ENCODE measurements around the gene FRS2.

Gene FRS2

GRCh38 chr12:69502345-69503081, 32.3 kb downstream of the FRS2 start:
- no peak for DNase-seq

DNA sequence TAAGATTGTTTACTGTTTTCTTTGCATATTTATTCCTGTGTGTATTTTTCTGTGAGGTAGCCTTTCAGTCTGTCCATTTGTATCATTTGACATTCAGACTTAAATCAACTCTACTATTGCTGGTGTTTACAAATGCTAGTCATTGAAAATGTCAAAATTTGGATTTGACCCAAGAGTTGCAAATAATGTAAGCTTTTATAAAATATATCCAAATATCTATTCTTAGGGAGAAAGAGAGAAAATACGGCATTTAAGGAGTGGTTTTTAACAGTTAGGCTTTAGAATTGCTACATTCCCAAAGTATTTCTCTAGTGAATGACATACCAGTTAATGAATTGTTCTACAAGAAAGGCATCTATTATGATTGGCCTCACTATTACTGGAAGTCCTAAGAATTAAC, 37.9 kb downstream of the FRS2 start:
- no peak for DNase-seq

GRCh38 chr12:69508621-69509020, 38.4 kb downstream of the FRS2 start:
- no peak for DNase-seq

- no peak for DNase-seq
Observed at GRCh38 chr12:69509308-69509736, 39.1 kb downstream of the FRS2 start.

DNA sequence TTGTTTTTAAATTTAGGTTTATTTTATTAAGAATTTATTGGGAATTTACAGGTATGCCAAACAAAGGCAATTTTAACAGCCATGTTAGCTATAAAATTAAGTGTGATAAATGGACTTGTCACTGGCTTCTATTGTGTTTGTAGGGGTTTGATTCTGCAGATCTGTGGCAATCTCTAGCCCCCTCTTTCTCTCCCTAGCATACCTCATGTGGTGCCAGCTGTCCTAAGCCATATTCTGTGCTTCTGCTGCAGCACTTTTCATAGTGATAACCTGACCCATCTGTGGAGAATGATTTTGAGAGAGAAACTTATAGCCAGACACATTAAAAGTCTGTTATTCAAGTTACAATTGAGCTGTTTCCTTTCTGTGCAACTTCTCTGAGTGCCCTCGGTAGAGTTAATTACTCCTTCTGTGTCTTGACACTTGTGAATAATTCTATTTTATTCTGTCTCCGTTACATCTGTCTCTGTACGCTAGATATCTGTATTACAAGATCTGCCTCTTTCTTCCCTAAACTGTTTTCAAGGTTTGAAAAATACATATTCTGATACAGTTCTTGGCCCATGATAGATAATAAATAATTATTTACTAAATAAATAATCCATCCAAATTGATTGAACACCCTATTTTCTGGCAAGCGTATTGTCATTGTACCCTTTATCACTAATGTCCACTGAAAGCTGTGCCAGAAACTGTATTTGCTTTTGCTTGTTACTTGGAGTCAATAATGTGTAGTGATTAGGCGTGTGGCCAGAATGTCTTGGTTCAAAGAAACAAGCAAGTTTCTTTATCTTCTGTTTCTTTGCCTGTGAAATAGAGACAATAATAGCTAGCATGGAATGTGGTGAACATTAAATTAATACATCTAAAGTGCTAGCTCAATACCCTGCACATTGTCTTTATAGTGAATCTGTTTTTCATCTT, 40.0 kb downstream of the FRS2 start:
- DNase-seq = no peak

DNA sequence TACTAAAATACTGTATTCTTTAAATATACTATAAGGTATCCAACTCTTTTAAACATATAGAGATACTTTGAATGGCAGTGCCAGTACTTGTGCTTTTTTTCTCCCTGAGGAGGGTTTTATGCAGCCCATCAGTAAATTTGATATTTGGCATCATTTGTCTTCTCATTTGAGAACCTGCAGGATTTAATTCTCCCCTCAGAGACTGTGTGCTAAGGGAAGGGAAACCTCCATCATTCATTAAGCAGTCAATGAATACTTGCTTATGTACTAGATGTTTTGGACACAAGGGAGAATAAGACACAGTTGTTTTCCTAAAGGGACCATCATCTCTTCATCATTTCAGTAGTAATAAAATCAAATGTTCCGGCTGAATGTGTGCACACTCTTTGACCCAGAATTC, 40.8 kb downstream of the FRS2 start:
- no peak for DNase-seq

DNA sequence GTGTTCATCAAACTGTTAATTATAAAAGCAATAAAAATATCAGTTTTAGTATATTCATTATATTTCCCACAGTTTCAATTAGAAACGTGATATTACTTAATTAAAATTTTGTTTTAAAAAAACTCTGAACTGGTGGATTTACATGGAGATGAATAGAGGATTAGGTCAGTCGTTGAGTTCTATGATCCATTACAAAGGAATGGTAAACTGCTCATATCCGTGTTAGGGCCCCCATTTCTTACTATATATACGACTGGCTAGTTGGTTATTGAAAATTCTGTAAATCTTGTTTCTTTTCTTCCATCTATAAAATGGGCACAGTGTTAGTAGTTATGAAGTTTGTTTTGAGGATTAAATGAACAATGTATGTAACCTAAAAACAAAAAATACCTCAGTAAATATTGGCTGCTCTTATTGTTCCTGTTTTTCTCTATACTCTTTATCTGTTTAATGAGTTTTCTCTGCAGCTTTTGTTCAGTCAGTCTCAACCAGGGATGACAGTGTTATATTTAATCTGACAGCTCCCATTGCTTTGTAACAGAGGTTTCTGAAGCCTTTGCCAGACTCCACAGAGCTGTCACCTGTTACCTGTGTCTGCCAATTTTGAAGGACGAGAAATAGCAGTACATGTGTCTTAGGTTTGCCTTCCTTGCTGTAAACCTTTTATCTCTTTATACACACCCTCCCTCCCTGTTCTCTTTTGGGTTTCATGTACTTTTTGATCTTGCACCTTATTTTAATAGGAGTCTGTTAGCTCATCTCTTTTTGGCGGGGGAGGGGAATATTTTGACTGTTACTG, 41.5 kb downstream of the FRS2 start:
- DNase-seq = no peak

DNA sequence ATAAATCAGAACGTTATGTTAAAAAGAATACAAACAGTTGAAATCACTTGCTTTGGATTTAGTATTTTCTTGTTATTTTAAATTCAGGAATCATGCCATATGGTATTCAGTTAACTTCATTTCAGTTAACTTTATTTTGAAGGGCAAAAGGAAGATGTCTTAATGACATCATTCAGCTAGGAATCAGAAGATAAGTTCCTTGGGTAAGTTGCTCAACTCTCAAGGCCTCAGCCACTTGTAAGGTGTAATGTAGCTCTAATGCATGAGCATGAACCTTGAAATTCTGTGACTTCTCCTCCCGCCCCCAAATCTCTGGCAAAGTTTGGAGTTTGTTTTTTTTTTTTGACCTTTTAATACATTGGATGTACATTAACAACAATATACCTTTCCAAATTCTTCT, 42.6 kb downstream of the FRS2 start:
- DNase-seq = no peak

GRCh38 chr12:69513297-69513696, 43.1 kb downstream of the FRS2 start:
- no peak for DNase-seq

DNA sequence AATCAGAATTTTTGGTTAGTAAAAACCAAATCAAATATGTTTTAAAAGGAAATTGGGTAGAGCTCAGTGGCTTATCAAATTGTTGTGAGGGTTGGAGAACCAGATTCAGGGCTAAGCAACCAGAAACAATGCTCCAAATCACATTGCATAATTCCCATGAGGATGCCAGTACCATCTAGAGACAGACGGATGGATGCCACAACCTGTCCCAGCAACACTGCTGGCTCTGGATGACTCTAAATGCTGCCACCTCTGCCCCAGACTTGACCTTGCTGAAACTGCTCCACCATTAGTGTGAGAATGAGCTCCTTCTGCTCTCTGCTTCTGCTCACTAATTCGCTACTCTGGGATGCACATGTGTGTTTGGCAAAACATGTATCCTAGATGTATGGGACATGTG, 43.9 kb downstream of the FRS2 start:
- no peak for DNase-seq

DNA sequence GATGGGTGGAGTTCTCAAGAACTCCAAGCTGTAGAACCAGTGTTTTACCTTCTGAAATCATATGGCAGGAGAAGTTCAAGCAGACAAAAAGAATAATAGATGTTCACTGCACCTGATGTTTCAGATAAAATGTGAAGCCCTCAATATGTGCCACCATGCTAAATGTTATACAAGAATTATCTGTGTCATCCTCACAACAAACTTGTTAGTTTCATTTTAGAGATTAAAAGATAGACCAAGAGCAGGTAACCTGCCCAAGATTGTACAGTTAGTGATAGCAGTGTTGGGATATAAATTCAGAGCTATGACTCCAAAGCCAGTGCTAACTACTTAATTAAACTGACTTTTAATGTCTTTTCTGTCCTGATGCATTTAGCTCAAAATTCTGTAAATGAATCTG, 44.7 kb downstream of the FRS2 start:
- DNase-seq = no peak

GRCh38 chr12:69515394-69515930, 45.3 kb downstream of the FRS2 start:
- DNase-seq = no peak

DNA sequence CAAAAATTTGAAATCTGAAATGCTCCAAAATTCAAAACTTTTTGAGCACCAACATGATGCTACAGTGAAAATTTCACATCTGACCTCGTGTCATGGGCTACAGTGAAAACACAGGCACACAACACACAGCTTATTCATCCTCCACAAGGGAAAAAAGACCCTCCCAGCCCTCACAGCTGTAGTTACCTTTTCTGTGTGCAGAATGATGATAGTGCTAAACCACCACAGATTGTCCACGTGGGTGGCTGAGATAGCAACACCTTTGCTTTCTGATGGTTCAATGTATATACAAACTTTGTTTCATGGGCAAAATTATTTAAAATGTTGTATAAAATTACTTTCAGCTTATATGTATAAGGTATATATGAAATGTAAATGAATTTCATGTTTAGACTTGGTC, 46.8 kb downstream of the FRS2 start:
- no peak for DNase-seq

DNA sequence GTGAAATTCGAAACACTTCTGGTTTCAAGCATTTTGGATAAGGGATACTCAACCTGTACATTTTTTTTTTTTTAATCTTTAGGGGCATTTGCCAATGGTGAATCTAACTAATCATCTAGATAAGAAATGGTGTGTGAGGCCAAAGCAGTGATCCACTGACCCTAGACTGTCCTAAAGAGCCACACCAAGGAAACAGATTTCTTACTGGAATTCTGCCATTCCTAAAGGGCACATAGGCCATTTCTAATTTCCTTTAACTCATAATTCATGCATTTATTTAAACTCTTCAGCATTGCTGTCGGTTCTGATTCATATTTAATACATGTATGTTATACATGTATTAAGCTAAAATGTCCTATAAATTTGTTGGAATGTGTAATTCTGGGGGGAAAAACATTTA, 47.2 kb downstream of the FRS2 start:
- no peak for DNase-seq

DNA sequence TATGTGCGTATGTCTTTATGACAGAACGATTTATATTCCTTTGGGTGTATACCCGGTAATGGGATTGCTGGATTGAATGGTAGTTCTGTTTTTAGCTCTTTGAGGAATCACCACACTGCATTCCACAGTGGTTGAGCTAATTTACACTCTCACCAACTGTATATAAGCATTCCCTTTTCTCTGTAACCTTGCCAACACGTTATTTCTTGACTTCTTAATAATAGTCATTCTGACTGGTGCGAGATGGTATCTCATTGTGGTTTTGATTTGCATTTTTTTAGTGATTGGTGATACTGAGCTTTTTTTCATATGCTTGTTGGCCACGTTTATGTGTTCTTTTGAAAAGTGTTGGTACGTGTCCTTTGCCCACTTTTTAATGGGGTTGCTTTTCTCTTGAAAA, 49.7 kb downstream of the FRS2 start:
- DNase-seq = no peak

GRCh38 chr12:69523433-69524330, 53.5 kb downstream of the FRS2 start:
- no peak for DNase-seq

- no peak for DNase-seq
Observed at GRCh38 chr12:69524331-69524630, 54.1 kb downstream of the FRS2 start.

- DNase-seq = no peak
Observed at GRCh38 chr12:69524755-69525469, 54.7 kb downstream of the FRS2 start.

DNA sequence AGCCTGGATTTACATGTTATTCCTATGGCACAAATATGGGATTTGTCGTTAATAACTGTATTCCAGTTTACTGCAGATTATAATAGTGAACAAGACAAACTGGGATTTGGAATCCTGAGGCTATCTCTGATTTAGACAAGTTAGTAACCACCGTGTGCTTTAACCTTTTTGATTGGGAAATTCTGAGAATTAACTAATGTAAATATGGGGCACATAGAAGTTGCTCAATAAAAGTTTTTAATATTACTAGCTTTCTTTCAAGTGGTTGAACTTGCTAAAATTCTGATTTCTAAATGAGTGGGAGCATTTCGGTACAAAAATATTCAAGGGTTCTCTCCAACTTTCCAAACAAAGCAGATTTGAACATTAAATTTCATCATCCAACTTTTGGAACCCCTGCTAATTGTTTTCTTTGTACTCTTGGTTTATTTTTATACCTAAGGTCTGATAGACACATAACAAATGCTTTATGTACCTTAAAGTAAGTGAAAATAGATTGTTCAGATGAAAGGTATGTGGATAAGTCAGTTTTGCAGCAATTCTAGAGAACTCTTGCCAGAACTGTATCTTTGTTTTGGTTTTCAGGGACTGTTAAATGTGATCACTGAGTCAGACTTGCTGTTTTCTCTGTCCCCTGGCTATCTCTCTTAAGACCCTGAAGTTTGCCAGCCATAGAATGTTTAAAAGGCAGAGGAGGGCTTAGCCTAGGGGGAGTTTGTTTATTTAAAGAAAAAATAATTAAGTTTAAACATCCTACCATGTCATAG, 57.5 kb downstream of the FRS2 start:
- no peak for DNase-seq

- DNase-seq = no peak
Observed at GRCh38 chr12:69529021-69529420, 58.8 kb downstream of the FRS2 start.

GRCh38 chr12:69533844-69534243, 63.7 kb downstream of the FRS2 start:
- DNase-seq = no peak
